Mesenchymal stem cell (in vitro differentiated cells and primary cell): Measurements from ENCODE around the gene LRRC75A.

ENCODE experiments used
- DNase-seq: peaks from one replicate; pipeline ENCODE4 v3.0.0-alpha.2; 2013
- H2AFZ ChIP-seq: one replicate; pipeline ENCODE4 v1.6.1; 2013; ENCODE audit warnings: low read depth, mild to moderate bottlenecking, control low read depth, inconsistent platforms, low read length, moderate library complexity
- H2AK5ac ChIP-seq: 2 replicates; pipeline ENCODE4 v1.6.1; 2013; ENCODE audit warnings: low read length, moderate library complexity, mild to moderate bottlenecking, inconsistent platforms; ENCODE audit not compliant: severe bottlenecking
- H2BK120ac ChIP-seq: one replicate; pipeline ENCODE4 v1.6.1; 2013; ENCODE audit warnings: low read depth, mild to moderate bottlenecking, inconsistent platforms, low read length, moderate library complexity
- H2BK12ac ChIP-seq, 2 experiments: one replicate each; pipeline ENCODE4 v1.6.1; 2013; ENCODE audit warnings: inconsistent platforms in 2 of 2, low read length in 2 of 2, mild to moderate bottlenecking in 2 of 2, moderate library complexity in 2 of 2, control low read depth in 1 of 2
- H2BK15ac ChIP-seq: one replicate; pipeline ENCODE4 v1.6.1; 2013; ENCODE audit warnings: mild to moderate bottlenecking, low read depth, inconsistent platforms; ENCODE audit not compliant: poor library complexity, severe bottlenecking
- H2BK5ac ChIP-seq: 2 replicates; pipeline ENCODE4 v1.6.1; 2013; ENCODE audit warnings: low read depth, mild to moderate bottlenecking, low read length, control low read depth, inconsistent platforms; ENCODE audit not compliant: poor library complexity, severe bottlenecking
- H3K14ac ChIP-seq, 2 experiments: one replicate each; pipeline ENCODE4 v1.6.1; 2013; ENCODE audit warnings: inconsistent platforms in 2 of 2, low read length in 2 of 2, control low read depth in 1 of 2, mild to moderate bottlenecking in 1 of 2, moderate library complexity in 1 of 2
- H3K18ac ChIP-seq, 2 experiments: one replicate each; pipeline ENCODE4 v1.6.1; 2013; ENCODE audit warnings: inconsistent platforms in 2 of 2, low read length in 2 of 2, control low read depth in 1 of 2, low read depth in 1 of 2, mild to moderate bottlenecking in 1 of 2
- H3K23ac ChIP-seq, 2 experiments: one replicate each; pipeline ENCODE4 v1.6.1; 2013; ENCODE audit warnings: inconsistent platforms in 2 of 2, low read length in 2 of 2, mild to moderate bottlenecking in 2 of 2, moderate library complexity in 2 of 2, control low read depth in 1 of 2
- H3K27ac ChIP-seq: 2 replicates; pipeline ENCODE4 v1.5.1; 2013; ENCODE audit warnings: mild to moderate bottlenecking, moderate library complexity, low read length, control low read depth, inconsistent platforms; ENCODE audit not compliant: poor library complexity, severe bottlenecking
- H3K27me3 ChIP-seq, 2 experiments: 2 replicates each; pipeline versions ENCODE4 v1.6.1 to v1.7.0; 2013; ENCODE audit warnings: low read length in 2 of 2, mild to moderate bottlenecking in 2 of 2, moderate library complexity in 2 of 2, control low read depth in 1 of 2, inconsistent platforms in 1 of 2; ENCODE audit not compliant: control insufficient read depth in 1 of 2, insufficient read depth in 1 of 2
- H3K36me3 ChIP-seq, 2 experiments: 2 replicates each; pipeline versions ENCODE4 v1.6.1 to v1.7.0; 2013; ENCODE audit warnings: low read length in 2 of 2, control low read depth in 1 of 2, inconsistent platforms in 1 of 2, low read depth in 1 of 2, mild to moderate bottlenecking in 1 of 2; ENCODE audit not compliant: insufficient read depth in 2 of 2, control insufficient read depth in 1 of 2
- H3K4ac ChIP-seq, 2 experiments: one replicate each; pipeline ENCODE4 v1.6.1; 2013; ENCODE audit warnings: inconsistent platforms in 2 of 2, low read length in 2 of 2, mild to moderate bottlenecking in 2 of 2, moderate library complexity in 2 of 2, control low read depth in 1 of 2, low read depth in 1 of 2
- H3K4me1 ChIP-seq: 2 replicates; pipeline ENCODE4 v1.6.1; 2013; ENCODE audit warnings: low read depth, low read length, control low read depth; ENCODE audit not compliant: control insufficient read depth, insufficient read depth
- H3K4me2 ChIP-seq: 2 replicates; pipeline ENCODE4 v1.6.1; 2013; ENCODE audit warnings: low read length, mild to moderate bottlenecking, inconsistent platforms; ENCODE audit not compliant: poor library complexity, severe bottlenecking
- H3K4me3 ChIP-seq, 2 experiments: 2 replicates each; pipeline versions ENCODE4 v1.5.1 to v1.7.0; 2013; ENCODE audit warnings: low read length in 2 of 2, mild to moderate bottlenecking in 2 of 2, control low read depth in 1 of 2, low read depth in 1 of 2; ENCODE audit not compliant: insufficient read depth in 1 of 2
- H3K79me1 ChIP-seq: replicated peaks from 2 replicates; pipeline ENCODE4 v1.6.1; 2013; ENCODE audit warnings: mild to moderate bottlenecking, control low read depth, low read length, inconsistent platforms; ENCODE audit not compliant: poor library complexity, severe bottlenecking
- H3K9ac ChIP-seq: 2 replicates; pipeline ENCODE4 v1.7.0; 2013; ENCODE audit warnings: mild to moderate bottlenecking, low read length, moderate library complexity
- H3K9me3 ChIP-seq: 2 replicates; pipeline ENCODE4 v1.7.0; 2013; ENCODE audit warnings: mild to moderate bottlenecking, low read length; ENCODE audit not compliant: control insufficient read depth
- H4K8ac ChIP-seq: one replicate; pipeline ENCODE4 v1.6.1; 2013; ENCODE audit warnings: inconsistent platforms, mild to moderate bottlenecking, low read length, moderate library complexity
- H4K91ac ChIP-seq: one replicate; pipeline ENCODE4 v1.6.1; 2013; ENCODE audit warnings: mild to moderate bottlenecking, low read length, inconsistent platforms
- WGBS: methylation state at CpG from one replicate; pipeline ENCODE4 v1.1.7; 2013; ENCODE audit warnings: mixed read lengths; 5-methylcytosine and 5-hydroxymethylcytosine counted together

Gene LRRC75A

DNA sequence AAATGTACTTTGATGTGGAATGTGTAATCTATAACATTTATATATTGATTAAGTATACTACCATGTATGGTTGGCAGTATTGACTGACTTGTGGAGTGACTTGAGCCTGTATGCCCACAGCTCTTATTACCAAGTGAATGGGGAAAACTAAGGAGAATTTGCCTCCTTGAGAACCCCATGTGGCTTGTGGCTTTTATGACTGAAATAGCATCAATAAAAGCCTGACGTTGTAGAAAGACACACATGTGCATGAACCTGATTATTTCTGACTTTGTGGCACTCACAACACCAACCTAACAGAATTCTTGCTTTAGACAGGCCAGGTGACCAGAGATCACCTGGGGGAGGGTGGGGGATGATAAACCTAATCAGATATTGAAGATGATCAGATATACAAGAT is 2.1 kb upstream of the LRRC75A start:
- Histone ChIP-seq H3K36me3 (no peaks in the 10 kb centered on the region), H3K27me3 (peaks cover 66 to 75% of the 10 kb centered on the region in 2 experiments), H3K18ac (no peak overlapping the region), H3K4me1 (peaks cover 8% of the 10 kb centered on the region), H3K14ac (no peak overlapping the region), H2BK12ac (no peak overlapping the region), H3K23ac (no peak overlapping the region), H3K9ac (no peak overlapping the region), H2BK120ac (no peak overlapping the region), H2AFZ (no peak overlapping the region), H2BK5ac (no peak overlapping the region), H3K79me1 (no peaks in the 10 kb centered on the region), H2BK15ac (no peak overlapping the region), H2AK5ac (no peak overlapping the region), H3K4me3 (no peak overlapping the region), H4K8ac (no peak overlapping the region), H3K27ac (no peak overlapping the region), H4K91ac (no peak overlapping the region), H3K4ac (no peak overlapping the region), H3K4me2 (no peak overlapping the region), H3K9me3 (no peaks in the 10 kb centered on the region)
- WGBS: no CpG with 5 or more reads among the region's 1 CpG
- no peak for DNase-seq

DNA sequence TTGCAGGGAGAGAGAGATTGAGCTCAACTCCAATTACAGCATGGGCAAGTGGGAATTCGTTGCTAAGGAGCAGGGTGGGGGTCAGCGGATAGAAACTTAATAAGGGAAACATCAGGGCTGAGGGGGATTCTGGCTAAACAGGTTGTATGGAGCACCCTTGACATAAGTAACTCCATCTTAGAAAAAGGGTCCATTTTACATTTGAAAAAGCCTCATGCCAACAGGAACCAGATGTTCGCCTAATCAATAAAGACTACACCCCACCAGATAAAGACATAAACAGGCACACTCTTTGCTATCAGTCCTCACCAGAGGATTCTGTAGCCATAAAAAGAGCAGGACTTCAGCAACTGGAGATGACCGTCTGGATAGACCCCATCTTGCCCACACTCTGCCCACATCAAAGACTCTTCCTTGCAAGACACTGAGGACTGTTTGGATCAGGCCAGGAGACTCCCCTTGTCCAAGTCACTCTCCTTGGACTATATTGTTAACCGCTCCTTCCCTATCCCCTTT is 1.6 kb upstream of the LRRC75A start:
- Histone ChIP-seq H2AFZ (no peak overlapping the region), H3K27me3 (peaks cover 71 to 80% of the 10 kb centered on the region in 2 experiments), H2BK15ac (no peak overlapping the region), H2AK5ac (no peak overlapping the region), H3K4me3 (no peak overlapping the region), H2BK5ac (no peak overlapping the region), H3K4me1 (peaks cover 8% of the 10 kb centered on the region), H3K23ac (no peak overlapping the region), H3K4me2 (no peak overlapping the region), H3K27ac (no peak overlapping the region), H2BK12ac (no peak overlapping the region), H4K91ac (no peak overlapping the region), H2BK120ac (no peak overlapping the region), H3K36me3 (no peaks in the 10 kb centered on the region), H3K18ac (no peak overlapping the region), H3K14ac (no peak overlapping the region), H3K4ac (no peak overlapping the region), H3K9ac (no peak overlapping the region), H4K8ac (no peak overlapping the region), H3K79me1 (no peaks in the 10 kb centered on the region), H3K9me3 (no peaks in the 10 kb centered on the region)
- 95% methylated on average over 4 of the region's 5 CpGs for WGBS
- no peak for DNase-seq

DNA sequence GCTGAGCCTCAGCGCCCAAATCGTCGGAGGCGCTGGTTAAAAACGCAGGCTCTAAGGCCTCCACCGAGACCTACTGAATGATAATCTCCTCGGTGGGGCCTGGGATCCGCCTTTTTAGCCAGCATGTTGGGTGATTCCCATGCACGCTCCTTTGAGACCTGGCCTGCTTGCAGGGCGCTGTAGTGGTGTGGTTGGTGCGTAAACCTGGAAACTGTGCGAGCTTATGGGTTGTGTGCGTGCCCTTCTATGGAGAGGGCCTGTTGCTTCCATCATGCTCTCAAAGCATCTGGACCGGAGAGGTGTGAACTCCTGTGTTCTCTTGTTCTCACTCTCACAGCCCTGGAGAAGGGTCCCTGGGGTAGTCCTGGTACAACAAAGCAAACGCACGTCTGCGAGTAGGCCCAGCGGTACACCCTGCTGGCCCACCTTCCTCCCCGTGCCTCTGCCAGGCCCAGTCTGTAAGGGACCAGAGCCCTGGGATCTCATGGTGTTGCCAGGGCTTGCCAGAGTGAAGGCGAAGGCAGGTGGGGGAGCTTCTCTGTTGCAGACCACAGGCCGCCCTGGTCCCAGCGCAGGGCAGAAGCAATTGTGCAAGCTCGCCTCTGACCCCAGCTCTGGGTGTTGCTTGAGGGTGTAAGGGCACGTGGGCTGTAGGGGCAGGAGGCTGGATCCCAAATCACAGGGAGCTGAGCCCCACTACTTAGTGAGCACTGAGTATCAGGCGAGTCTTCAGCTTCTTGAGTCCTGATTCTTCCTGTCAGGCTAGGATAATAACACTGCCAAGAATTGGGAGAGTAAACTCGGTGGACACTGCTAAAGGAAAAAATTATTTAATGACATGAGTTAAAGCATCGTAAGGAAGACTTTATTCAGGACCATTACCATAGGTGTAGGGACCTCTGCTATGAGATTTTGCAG is 879 bp upstream of the LRRC75A start:
- WGBS: 77% methylated on average over 27 of the region's 27 CpGs
- H3K9ac ChIP-seq: peak overlapping the region; percentile 48
- peak overlapping the region in 1 of 2 experiments; percentile 74 for H3K4me3 ChIP-seq
- peak overlapping the region; percentile 86 for H2AFZ ChIP-seq
- peak overlapping the region; percentile 13 for H4K8ac ChIP-seq
- H3K18ac ChIP-seq: no peak overlapping the region
- no peak overlapping the region for H2BK5ac ChIP-seq
- no peak overlapping the region for H2BK120ac ChIP-seq
- H3K4ac ChIP-seq: no peak overlapping the region
- H3K27me3 ChIP-seq: peaks cover 65 to 79% of the 10 kb centered on the region in 2 experiments
- H3K79me1 ChIP-seq: no peaks in the 10 kb centered on the region
- H3K23ac ChIP-seq: no peak overlapping the region
- peak overlapping the region; percentile 89 for H3K4me2 ChIP-seq
- no peak overlapping the region for H2BK12ac ChIP-seq
- no peaks in the 10 kb centered on the region for H3K9me3 ChIP-seq
- no peak overlapping the region for H3K27ac ChIP-seq
- H2AK5ac ChIP-seq: no peak overlapping the region
- H4K91ac ChIP-seq: no peak overlapping the region
- no peak overlapping the region for H2BK15ac ChIP-seq
- no peak for DNase-seq
- no peaks in the 10 kb centered on the region for H3K36me3 ChIP-seq
- H3K14ac ChIP-seq: no peak overlapping the region
- H3K4me1 ChIP-seq: peaks cover 8% of the 10 kb centered on the region

DNA sequence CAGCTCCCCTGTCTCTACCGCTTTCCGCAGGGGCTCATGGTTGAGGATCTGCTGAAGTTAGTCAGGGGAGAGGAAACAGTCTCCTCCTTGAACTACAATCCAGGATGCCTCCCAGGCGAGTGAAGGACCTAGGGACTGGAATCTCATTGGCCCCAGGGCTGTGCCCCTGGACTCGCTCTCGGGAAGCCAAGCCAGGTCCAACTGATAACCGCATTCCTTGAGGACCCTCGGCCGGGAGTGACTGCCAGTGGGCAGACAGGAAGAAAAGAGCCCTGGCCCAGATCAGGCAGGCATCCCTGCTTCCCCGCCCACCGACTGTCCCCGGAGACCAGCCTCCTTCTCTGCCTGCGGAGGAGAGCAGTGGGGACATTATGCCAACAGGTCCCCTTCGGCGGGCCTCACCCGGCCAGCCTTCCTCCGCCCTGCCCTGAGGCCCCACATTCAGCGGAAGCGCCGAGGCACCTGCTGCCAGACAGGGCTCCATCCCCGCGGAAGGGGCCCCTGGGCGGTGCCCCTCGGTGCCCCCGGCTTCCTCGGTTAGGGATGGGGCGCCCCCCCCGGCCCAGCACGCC is 776 bp downstream of the LRRC75A start:
- no peak for DNase-seq
- H2BK15ac ChIP-seq: no peak overlapping the region
- no peak overlapping the region for H4K8ac ChIP-seq
- no peak overlapping the region for H3K4ac ChIP-seq
- H2AK5ac ChIP-seq: no peak overlapping the region
- 10% methylated on average over 27 of the region's 28 CpGs for whole genome bisulfite sequencing
- no peak overlapping the region for H2BK120ac ChIP-seq
- H3K27me3 ChIP-seq: peaks cover 49 to 68% of the 10 kb centered on the region in 2 experiments
- no peaks in the 10 kb centered on the region for H3K36me3 ChIP-seq
- H2BK12ac ChIP-seq: no peak overlapping the region
- peak overlapping the region; percentile 42 for H3K9ac ChIP-seq
- H3K9me3 ChIP-seq: no peaks in the 10 kb centered on the region
- H3K4me2 ChIP-seq: peak overlapping the region; percentile 82
- H3K79me1 ChIP-seq: no peaks in the 10 kb centered on the region
- H3K27ac ChIP-seq: no peak overlapping the region
- H2BK5ac ChIP-seq: no peak overlapping the region
- H3K4me1 ChIP-seq: peaks cover 13% of the 10 kb centered on the region
- no peak overlapping the region for H3K23ac ChIP-seq
- no peak overlapping the region for H2AFZ ChIP-seq
- no peak overlapping the region for H4K91ac ChIP-seq
- H3K14ac ChIP-seq: no peak overlapping the region
- peak overlapping the region; percentile 58 to 76 for H3K4me3 ChIP-seq
- no peak overlapping the region for H3K18ac ChIP-seq
